Tibial nerve (tissue), 4 donors: ENCODE measurements around the gene ADAMTS2.

Experiments
- CTCF ChIP-seq, 5 experiments: fragments of 200-600 bp in 3 of 5; fragments of 450-650 bp in 2 of 5; sonication (generic) in 3 of 5; IDR thresholded peaks; one replicate each; pipeline ENCODE4 v1.5.1; 2016 to 2019; ENCODE audit warnings: antibody characterized with exemption in 5 of 5, mild to moderate bottlenecking in 3 of 5, moderate library complexity in 2 of 5
- EP300 ChIP-seq, 2 donors: sonication (generic); formaldehyde crosslinking; IDR thresholded peaks; one replicate each; pipeline ENCODE4 v1.6.1; 2017; ENCODE audit warnings: antibody characterized with exemption in 2 of 2, mild to moderate bottlenecking in 1 of 2
- POLR2A ChIP-seq, 2 donors: fragments of 450-650 bp; IDR thresholded peaks; one replicate each; pipeline ENCODE4 v1.6.1; 2017; ENCODE audit warnings: antibody characterized with exemption in 2 of 2, mild to moderate bottlenecking in 2 of 2, moderate library complexity in 2 of 2

GRCh38 chr5:179233909-179234562, 111.2 kb downstream of the ADAMTS2 start:
- no peak for TF ChIP-seq CTCF (IDR thresholded peaks at IDR 0.05)
- TF ChIP-seq EP300 (IDR thresholded peaks at IDR 0.05), result no peak
- TF ChIP-seq POLR2A (IDR thresholded peaks at IDR 0.05), result no peak
